Measurements from ENCODE around the gene CNTNAP2. TPM values are rescaled to one million over a fixed set of nuclear protein-coding genes. Genes with fewer than 3 reads are reported as not detected.

The CNTNAP2 gene
- total and polyA plus RNA-seq, 12 donors, result 0.07 to 0.77 (median 0.24) TPM

DNA sequence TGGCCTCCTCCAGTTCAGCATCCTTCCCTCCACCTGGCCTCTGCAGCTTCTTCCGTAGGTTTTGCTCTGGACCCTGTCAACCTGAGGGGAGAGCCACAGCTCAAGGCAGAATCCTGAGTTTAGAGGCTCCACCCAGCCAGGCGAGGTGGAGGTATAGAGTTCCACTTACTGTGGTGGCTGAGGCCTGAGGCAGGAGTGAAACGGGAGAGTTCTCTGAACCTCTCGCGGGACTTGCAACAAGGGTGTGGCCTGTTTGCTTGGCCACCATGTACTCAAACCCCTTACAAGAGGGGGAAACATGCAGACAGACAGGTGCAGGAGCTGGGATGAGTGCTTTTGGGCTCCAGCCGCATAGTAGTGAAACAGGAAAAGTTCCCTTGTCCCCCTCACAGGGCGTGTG is 2320.0 kb downstream of the CNTNAP2 start:
- H3K4me1 ChIP-seq, result no peaks in the 10 kb centered on the region
- intact Hi-C loops (cut with DNase I), result no loop called here
- TF ChIP-seq, protein P1, sequence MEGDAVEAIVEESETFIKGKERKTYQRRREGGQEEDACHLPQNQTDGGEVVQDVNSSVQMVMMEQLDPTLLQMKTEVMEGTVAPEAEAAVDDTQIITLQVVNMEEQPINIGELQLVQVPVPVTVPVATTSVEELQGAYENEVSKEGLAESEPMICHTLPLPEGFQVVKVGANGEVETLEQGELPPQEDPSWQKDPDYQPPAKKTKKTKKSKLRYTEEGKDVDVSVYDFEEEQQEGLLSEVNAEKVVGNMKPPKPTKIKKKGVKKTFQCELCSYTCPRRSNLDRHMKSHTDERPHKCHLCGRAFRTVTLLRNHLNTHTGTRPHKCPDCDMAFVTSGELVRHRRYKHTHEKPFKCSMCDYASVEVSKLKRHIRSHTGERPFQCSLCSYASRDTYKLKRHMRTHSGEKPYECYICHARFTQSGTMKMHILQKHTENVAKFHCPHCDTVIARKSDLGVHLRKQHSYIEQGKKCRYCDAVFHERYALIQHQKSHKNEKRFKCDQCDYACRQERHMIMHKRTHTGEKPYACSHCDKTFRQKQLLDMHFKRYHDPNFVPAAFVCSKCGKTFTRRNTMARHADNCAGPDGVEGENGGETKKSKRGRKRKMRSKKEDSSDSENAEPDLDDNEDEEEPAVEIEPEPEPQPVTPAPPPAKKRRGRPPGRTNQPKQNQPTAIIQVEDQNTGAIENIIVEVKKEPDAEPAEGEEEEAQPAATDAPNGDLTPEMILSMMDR (IDR thresholded peaks at IDR 0.05), result no peak
- no peak overlapping the region for H3K27ac ChIP-seq
- ATAC-seq (no peak), DNase-seq (no peak)
- H3K4me3 ChIP-seq, result no peak overlapping the region
- H3K27me3 ChIP-seq, result peaks cover 0 to 13% (median 0%) of the 10 kb centered on the region in 7 donors
- peaks cover 0 to 7% (median 0%) of the 10 kb centered on the region in 11 donors for H3K9me3 ChIP-seq
- WGBS, 2 donors, result 61 to 72% methylated on average over 7 of the region's 7 CpGs
- H3K36me3 ChIP-seq, result no peaks in the 10 kb centered on the region

DNA sequence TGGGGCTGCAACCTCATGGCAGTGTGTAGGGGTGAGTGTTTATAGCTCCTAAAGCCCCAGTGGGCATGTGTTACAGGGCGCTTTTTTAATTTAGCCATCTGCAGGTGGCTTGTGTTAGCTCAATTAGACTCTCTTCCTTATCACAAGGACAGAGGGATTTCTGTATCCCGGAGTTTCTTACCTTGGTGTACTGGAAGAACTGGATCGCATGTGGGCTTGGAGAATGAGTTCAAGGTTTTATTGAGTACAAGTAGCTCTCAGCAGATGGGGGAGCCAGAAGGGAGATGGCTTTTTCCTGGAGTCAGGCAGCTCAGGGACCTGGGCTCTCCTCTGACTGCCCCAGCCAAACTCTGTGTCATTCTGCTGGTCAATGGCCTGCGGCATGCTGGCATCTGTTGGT is 2320.4 kb downstream of the CNTNAP2 start:
- intact Hi-C loops (cut with DNase I), result no loop called here
- ATAC-seq, result no peak
- WGBS, 2 donors, result 88 to 90% methylated on average over 4 of the region's 4 CpGs

DNA sequence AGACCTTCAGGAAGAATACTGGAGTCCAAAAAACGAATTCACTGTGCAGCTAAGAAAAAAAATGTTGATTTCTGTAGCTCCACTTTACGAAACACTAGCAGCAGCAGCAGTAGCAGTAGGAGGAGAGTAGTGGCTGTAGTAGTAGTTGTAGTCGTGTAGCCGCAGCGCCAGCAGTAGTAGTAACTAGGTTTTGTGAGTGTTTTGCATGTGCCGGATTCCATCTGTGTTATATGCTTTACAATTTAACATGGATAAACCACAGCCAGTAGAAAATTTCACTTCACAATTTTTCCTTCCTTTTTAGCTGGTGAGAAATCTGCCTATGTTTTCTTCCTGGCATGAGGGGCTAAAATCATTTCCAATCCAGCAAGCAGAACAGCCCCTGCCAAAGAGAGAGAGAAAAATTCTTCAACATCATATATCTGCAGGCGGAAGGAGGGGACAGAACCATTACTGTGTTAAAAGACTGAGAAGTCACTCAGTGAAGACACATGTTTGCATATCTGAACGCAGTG is 2325.6 kb downstream of the CNTNAP2 start:
- no peak for ATAC-seq

More for the DNA sequence above, 2320.4 kb downstream of the CNTNAP2 start:
- Histone ChIP-seq H3K4me1 (no peaks in the 10 kb centered on the region), H3K27me3 (peaks cover 0 to 13% (median 0%) of the 10 kb centered on the region in 7 donors), H3K4me3 (no peak overlapping the region), H3K36me3 (no peaks in the 10 kb centered on the region), H3K27ac (no peak overlapping the region), H3K9me3 (peaks cover 0 to 7% (median 0%) of the 10 kb centered on the region in 11 donors)
- TF ChIP-seq, protein P1 (IDR thresholded peaks at IDR 0.05), result no peak
- DNase-seq, result no peak

DNA sequence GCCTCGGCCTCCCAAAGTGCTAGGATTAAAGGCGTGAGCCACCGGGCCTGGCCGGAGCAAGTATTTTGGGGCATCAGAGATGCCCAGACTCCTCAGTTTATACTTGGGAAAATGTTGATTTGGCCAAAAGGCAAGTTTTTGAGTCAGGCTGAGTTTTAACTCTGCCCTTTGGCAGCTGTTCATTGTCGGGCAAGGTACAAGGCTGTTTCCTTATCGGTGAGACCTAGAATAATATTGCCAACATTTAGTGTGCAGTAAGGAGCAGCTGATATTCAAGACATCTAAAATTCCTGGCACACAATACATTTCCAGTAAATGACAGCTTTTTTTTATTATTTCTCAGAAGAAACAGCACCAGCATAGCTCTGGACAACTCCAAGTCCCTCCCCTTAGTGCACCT is 2326.3 kb downstream of the CNTNAP2 start:
- H3K36me3 ChIP-seq, result no peaks in the 10 kb centered on the region
- intact Hi-C loops (cut with DNase I), result no loop called here
- peaks cover 0 to 28% (median 5%) of the 10 kb centered on the region in 11 donors for H3K9me3 ChIP-seq
- H3K4me3 ChIP-seq, result no peak overlapping the region
- H3K27me3 ChIP-seq, result peaks cover 0 to 13% (median 0%) of the 10 kb centered on the region in 7 donors
- ATAC-seq (no peak), DNase-seq (no peak)
- TF ChIP-seq, protein P1 (IDR thresholded peaks at IDR 0.05), result no peak
- WGBS, 2 donors, result 93 to 96% methylated on average over 6 of the region's 6 CpGs
- H3K27ac ChIP-seq, result no peak overlapping the region
- no peaks in the 10 kb centered on the region for H3K4me1 ChIP-seq

More for the DNA sequence above, 2325.6 kb downstream of the CNTNAP2 start:
- TF ChIP-seq, protein P1 (IDR thresholded peaks at IDR 0.05), result no peak
- H3K27ac ChIP-seq, result no peak overlapping the region
- H3K27me3 ChIP-seq, result peaks cover 0 to 13% (median 0%) of the 10 kb centered on the region in 7 donors
- WGBS, 2 donors, result 84 to 85% methylated on average over 8 of the region's 8 CpGs
- no peaks in the 10 kb centered on the region for H3K36me3 ChIP-seq
- intact Hi-C loops (cut with DNase I), result no loop called here
- H3K9me3 ChIP-seq, result peaks cover 0 to 31% (median 5%) of the 10 kb centered on the region in 11 donors
- H3K4me3 ChIP-seq, result no peak overlapping the region
- no peaks in the 10 kb centered on the region for H3K4me1 ChIP-seq
- DNase-seq, result no peak

All from heart right ventricle (tissue), 16 donors.